Measurements from ENCODE around the gene UTS2B.
"Not testable (repeated sequence)": the region's sequence is repeated elsewhere in the genome, so short reads cannot be mapped to it uniquely, and the experiment has no call there.

Gene UTS2B

DNA sequence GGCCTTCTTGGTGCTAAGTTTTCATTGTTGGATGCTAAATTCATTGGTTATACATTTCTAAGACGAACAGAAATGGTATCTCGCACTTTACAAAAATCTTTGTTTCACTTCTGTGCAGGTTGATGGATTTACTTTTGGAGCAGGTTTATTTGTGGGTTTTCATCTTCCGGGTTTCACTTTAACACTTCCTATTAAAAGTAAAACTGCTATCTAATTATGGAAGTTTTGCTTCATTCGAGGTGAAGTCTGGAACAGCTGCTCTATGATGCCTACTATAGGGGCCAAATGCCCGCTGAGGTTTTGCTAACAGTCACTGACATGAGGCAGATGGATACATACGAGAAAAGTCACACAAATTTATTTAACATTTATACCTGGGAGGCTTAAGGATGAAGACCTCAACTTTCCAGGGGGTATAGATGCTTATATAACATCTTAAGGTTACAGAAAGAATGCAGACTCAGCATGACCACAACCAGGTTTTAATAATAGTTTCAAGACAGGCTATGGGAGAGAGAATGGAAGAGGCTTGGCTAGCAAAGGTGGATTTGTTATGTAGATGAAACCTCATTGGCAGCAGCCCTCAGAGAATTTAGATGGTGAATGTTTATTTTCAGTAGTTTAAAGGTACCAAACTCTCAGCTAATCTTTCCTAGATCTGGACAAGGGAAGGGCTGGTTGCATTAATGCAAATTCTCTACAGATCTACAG lies 77.1 kb downstream of the UTS2B start:
- TF ChIP-seq POLR2AphosphoS5 (IDR thresholded peaks at IDR 0.05; ENCODE audit: low read depth, low read length) (no peak), TAF1 (IDR thresholded peaks at IDR 0.05; ENCODE audit: borderline replicate concordance, low read depth, low read length) (no peak), POLR2A (IDR thresholded peaks at IDR 0.05; ENCODE audit: low read depth, low read length) (no peak)
- FAIRE-seq (peak; percentile 50), DNase-seq (ENCODE audit: insufficient read length) (no peak)

DNA sequence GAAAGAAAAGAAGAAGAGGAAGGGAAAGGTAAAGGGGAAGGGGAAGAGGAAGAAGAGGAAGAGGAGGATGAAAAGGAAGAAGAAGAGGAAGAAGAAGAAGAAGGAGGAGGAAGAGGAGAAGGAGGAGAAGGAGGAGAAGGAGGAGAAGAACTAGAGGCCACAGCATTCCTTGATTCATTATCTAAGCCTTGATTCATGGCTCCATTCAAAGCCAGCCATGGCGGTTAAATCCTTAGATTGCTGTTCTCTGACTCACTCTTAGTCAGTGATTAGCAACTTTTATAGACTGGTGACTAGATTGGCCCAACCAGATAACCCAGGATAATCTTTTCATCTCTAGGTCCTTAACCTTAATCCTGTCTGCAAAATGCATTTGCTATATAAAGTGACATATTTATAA lies 83.7 kb downstream of the UTS2B start:
- DNase-seq (ENCODE audit: insufficient read length) (no peak), FAIRE-seq (no peak)
- no peak for TF ChIP-seq POLR2AphosphoS5 (IDR thresholded peaks at IDR 0.05; ENCODE audit: low read depth, low read length)
- TF ChIP-seq POLR2A (IDR thresholded peaks at IDR 0.05; ENCODE audit: low read depth, low read length), result no peak
- no peak for TF ChIP-seq TAF1 (IDR thresholded peaks at IDR 0.05; ENCODE audit: borderline replicate concordance, low read depth, low read length)

DNA sequence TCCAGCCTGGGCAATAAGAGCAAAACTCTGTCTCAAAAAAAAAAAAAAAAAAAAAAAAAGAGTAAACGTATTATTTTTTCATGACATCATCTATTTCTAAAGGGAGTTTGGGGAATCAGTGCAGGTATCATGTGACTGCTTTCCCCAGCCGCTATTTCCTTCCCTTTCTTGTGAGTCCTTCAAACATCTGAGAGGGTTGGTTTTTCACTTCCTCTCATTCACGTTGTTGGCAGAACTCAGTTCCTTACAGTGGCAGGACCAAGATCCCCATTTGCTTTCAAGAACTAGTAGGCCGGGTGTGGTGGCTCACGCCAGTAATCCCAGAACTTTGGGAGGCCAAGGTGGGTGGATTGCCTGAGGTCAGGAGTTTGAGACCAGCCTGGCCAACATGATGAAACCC lies 84.3 kb downstream of the UTS2B start:
- DNase-seq (ENCODE audit: insufficient read length), result not testable (repeated sequence)
- peak; percentile 71 for FAIRE-seq

DNA sequence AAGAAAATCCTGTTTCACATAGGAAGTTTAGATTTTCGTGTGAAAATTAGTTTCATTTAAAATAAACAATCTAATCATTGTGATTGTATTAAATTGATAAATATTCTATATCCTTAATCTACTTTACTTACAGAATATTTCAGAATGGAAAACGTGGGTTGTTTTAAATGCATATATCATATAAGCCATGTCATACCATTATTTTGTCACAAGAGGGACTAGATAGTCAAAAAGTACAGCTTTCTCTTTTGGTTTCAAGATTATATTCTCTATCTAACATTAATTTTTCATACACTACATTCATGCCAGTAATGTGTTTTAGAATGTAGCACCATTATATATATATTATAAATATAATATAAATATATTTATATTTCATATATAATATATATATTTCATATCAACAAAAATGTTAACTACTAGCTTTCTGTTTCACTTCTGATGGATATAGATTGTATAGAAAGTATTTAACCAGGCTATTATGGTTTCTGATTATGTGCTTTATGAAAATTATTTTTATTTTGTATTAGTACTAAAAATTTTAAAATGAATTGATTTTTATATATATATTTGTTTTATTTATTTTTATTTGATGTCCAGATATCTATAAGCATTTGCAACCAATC lies 86.0 kb downstream of the UTS2B start:
- FAIRE-seq (no peak), DNase-seq (ENCODE audit: insufficient read length) (no peak)
- TF ChIP-seq TAF1 (IDR thresholded peaks at IDR 0.05; ENCODE audit: borderline replicate concordance, low read depth, low read length), result no peak

DNA sequence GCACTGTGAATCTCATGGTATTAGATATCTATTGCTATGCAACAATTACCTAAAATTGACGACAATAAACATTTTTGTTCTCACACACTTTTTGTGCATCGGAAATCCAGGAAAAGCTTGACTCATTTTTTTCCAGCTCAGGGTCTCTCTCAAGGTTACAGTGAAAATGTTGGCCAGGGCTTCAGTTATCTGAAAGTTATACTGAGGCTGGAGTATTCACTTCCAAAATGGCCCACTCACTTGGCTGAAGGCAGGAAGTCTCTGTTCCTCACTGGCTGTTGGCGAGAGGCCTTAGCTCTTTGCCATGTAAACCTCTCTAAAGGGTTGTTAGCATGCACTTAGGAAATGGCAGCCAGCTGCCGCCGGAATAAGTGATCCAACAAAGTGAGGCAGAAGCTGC lies 89.8 kb downstream of the UTS2B start:
- DNase-seq (ENCODE audit: insufficient read length), result no peak

DNA sequence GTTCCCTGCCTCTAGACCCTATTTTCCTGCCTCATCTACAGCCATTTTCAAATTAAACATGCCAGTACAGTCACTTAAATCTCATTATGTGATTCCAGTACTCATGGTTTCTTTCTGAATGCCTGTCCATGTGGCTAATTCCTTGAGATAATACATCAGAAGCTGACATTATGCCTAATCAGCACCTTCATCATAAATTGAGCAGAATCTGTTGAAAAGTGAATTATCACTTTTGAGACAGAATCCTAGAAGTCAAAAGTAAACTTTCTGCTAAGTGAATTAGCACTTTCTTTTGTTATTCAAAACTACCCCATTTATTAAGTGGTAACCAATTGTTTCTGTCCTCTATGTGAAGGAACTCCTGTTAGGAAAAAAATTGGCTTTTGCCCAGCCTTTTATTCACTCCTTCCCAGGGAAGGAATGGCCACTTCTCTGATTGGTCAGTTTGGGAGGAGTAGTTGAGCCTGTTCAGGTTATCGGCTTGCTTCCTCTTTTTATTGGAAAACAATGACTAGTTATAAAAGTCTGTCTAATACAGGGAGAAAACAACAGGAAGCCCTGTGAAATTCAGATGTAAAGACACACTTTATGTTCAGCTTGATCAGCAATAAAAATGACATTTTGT lies 90.8 kb downstream of the UTS2B start:
- no peak for FAIRE-seq
- no peak for DNase-seq (ENCODE audit: insufficient read length)
- TF ChIP-seq TAF1 (IDR thresholded peaks at IDR 0.05; ENCODE audit: borderline replicate concordance, low read depth, low read length) (no peak), POLR2AphosphoS5 (IDR thresholded peaks at IDR 0.05; ENCODE audit: low read depth, low read length) (no peak), POLR2A (IDR thresholded peaks at IDR 0.05; ENCODE audit: low read depth, low read length) (no peak)

More for the DNA sequence above, 89.8 kb downstream of the UTS2B start:
- TF ChIP-seq TAF1 (IDR thresholded peaks at IDR 0.05; ENCODE audit: borderline replicate concordance, low read depth, low read length) (no peak), POLR2AphosphoS5 (IDR thresholded peaks at IDR 0.05; ENCODE audit: low read depth, low read length) (no peak), POLR2A (IDR thresholded peaks at IDR 0.05; ENCODE audit: low read depth, low read length) (no peak)
- no peak for FAIRE-seq

DNA sequence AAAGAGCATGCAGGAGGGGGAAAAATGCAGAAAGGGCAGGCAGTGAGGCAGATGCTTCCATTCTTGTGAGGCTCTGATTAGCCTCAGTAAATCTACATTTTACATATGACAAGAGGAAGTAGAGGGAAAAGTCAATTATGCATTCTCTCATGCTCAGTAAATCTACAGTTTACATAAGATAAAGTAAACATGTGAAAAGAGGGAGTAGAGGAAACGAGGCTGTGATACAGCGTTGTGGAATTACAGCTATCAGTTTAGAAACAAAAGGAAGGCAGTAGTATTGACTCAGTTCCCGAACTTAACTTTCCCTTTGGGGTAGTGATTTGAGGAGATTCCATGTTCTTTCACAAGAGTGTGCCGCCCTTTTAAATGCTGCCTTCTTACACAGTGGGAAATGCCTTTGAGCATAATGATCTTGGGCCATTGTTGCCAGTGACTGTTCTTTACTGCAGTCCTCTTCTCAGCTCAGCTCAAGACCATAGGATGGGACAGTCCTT lies 92.0 kb downstream of the UTS2B start:
- TF ChIP-seq POLR2A (IDR thresholded peaks at IDR 0.05; ENCODE audit: low read depth, low read length) (no peak), POLR2AphosphoS5 (IDR thresholded peaks at IDR 0.05; ENCODE audit: low read depth, low read length) (no peak), TAF1 (IDR thresholded peaks at IDR 0.05; ENCODE audit: borderline replicate concordance, low read depth, low read length) (no peak)
- FAIRE-seq, result peak; percentile 51
- DNase-seq (ENCODE audit: insufficient read length), result no peak

DNA sequence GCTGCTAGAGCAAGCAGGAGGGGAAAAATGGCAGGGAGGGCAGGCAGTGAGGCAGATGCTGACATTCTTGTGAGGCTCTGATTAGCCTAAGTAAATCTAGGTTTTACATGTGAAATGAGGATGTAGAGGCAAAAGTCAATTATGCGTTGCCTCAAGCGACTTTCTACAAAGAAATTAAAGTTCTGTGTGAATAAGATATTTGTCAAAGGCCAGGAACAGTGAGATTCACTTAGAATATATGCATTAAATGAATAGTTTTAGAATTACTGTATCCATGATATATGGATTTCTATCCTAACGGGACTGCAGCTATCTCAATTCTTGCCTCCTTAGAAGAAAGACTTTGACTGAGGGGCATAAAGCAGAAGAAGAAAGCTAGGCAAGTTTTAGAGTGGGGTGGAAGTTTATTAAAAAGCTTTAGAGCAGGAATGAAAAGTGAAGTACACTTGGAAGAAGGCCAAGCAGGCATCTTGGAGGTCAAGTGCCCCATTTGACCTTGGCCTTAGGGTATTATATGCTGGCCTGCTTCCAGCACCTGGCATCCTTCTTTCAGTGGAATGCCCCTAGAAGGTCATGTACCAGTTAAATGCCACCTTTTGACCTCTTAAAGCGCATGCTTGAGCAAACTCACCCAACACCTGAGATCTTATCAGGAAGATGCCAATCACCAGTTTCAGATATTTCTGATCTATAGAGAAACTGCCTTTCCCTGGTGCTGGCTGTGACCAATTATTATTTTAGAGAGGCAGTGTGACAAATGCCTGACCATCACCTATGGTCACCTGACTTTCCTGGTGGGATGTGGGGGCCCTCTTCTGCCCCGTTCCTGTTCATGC lies 93.1 kb downstream of the UTS2B start:
- DNase-seq (ENCODE audit: insufficient read length), result no peak
- no peak for FAIRE-seq
- TF ChIP-seq TAF1 (IDR thresholded peaks at IDR 0.05; ENCODE audit: borderline replicate concordance, low read depth, low read length), result no peak

DNA sequence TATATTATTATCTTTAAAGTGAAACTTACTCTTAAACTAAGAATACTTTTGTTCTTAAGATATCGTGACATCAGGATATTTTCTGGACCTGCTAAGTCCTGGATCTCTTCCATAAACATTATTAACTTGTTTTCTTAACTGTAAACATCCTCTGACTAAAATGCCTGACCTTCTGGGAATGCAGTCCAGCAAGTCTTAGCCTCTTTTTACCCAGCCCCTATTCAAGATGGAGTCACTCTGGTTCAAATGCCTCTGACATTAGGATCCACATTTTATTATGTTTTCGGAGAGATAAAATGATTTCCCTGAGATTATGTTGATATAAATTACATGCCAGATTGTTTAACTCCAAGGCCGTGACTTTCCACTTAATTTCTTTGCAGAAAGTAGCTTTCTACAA lies 93.7 kb downstream of the UTS2B start:
- FAIRE-seq (no peak), DNase-seq (ENCODE audit: insufficient read length) (no peak)
- TF ChIP-seq POLR2AphosphoS5 (IDR thresholded peaks at IDR 0.05; ENCODE audit: low read depth, low read length) (no peak), TAF1 (IDR thresholded peaks at IDR 0.05; ENCODE audit: borderline replicate concordance, low read depth, low read length) (no peak), POLR2A (IDR thresholded peaks at IDR 0.05; ENCODE audit: low read depth, low read length) (no peak)

DNA sequence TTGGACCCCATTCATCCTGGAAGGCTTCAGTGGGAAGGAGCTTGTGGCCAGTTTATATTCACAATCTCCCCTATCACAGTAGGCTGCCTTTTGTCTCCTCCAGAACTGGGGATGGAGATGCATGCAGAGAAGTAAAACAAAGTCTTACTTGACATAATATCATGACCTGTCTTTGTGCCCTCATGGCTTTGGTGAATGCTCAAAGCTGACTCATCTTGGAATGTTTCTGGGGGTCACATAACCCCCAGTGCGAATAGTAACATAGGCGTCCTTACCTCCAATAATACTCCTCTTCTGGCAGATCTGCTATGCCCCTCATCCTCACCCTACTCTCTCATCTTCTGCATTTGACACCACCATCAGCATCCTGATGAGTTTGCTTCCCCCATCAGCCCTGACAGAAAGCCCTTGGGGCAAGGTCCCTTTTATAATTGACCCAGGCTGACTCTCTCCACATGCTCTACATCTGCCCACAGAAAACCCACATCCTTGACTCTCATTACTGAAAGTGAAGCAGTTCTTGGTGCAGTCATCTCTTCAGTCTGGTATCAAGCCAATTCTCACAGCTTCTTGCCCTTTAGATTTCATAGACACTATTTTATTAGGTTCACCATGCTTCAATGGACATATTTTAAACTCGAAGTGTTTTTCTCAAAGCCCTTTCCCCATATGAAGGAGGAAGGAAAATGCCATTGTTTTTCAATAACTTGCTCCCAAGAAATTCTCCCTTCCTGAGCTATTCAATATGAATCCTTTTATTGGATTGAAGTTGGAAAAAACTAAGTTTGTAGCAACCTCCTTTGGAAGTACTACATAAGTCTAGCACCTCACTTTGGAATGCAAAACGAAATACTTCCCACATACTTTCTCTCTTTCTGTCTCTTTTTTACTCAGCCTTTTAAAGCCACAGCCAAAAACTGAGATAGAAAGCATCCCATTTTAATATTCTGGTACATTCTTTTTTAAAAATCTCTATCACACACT lies 94.7 kb downstream of the UTS2B start:
- FAIRE-seq (peak; percentile 44), DNase-seq (ENCODE audit: insufficient read length) (peak; percentile 40)
- no peak for TF ChIP-seq POLR2A (IDR thresholded peaks at IDR 0.05; ENCODE audit: low read depth, low read length)

DNA sequence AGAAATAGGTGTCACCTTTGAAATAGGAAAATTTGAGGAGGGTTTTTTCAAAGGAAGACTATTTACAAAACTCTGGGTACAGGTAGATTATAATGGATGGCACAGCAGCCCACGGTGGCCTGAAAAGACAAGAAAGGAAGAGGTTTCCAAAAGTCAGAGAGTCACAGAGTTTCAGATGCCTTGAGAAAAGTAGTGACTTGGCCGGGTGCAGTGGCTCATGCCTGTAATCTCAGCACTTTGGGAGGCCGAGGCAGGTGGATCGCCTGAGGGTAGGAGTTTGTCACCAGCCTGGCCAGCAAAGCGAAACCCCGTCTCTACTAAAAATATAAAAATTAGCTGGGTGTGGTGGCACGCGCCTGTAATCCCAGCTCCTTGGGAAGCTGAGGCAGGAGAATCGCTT lies 96.1 kb downstream of the UTS2B start:
- no peak for FAIRE-seq
- DNase-seq (ENCODE audit: insufficient read length), result no peak
- no peak for TF ChIP-seq POLR2AphosphoS5 (IDR thresholded peaks at IDR 0.05; ENCODE audit: low read depth, low read length)
